Vagina (tissue), 2 donors: ENCODE measurements around the gene XKR7.

Source experiments
- CTCF ChIP-seq, 3 experiments: fragments of 450-650 bp in 2 of 3; fragments of 200-600 bp in 1 of 3; sonication (generic) in 1 of 3; IDR thresholded peaks; one replicate each; pipeline ENCODE4 v1.5.1; 2017 to 2019; ENCODE audit warnings: antibody characterized with exemption in 3 of 3, mild to moderate bottlenecking in 2 of 3, moderate library complexity in 2 of 3
- POLR2AphosphoS5 ChIP-seq, 2 donors: sonication (generic); formaldehyde crosslinking; IDR thresholded peaks; one replicate each; pipeline ENCODE4 v1.9.0; 2017; ENCODE audit warnings: antibody characterized with exemption in 2 of 2, mild to moderate bottlenecking in 2 of 2, low read depth in 1 of 2; ENCODE audit not compliant: insufficient read depth in 1 of 2

- TF ChIP-seq POLR2AphosphoS5 (IDR thresholded peaks at IDR 0.05; ENCODE audit: insufficient read depth in 1 of 2, low read depth in 1 of 2) (no peak), CTCF (IDR thresholded peaks at IDR 0.05) (no peak)
Measured at GRCh38 chr20:31974951-31975487, 7.1 kb downstream of the XKR7 start.
